Mesendoderm (in vitro differentiated cells): ENCODE measurements around the gene PPP6R3.
"Not testable (repeated sequence)": the region's sequence is repeated elsewhere in the genome, so short reads cannot be mapped to it uniquely, and the experiment has no call there.

ENCODE experiments used
- DNase-seq: peaks from one replicate; pipeline ENCODE4 v3.0.0; 2013
- H2AK5ac ChIP-seq: 2 replicates; pipeline ENCODE4 v1.6.1; 2013; ENCODE audit warnings: low read length, inconsistent platforms
- H2BK120ac ChIP-seq: 2 replicates; pipeline ENCODE4 v1.6.1; 2013; ENCODE audit warnings: low read depth, mild to moderate bottlenecking, low read length, moderate library complexity, mixed read lengths
- H2BK15ac ChIP-seq: replicated peaks from 2 replicates; pipeline ENCODE4 v1.6.1; 2013; ENCODE audit warnings: low read depth, mild to moderate bottlenecking, moderate library complexity
- H2BK5ac ChIP-seq: 2 replicates; pipeline ENCODE4 v1.6.1; 2013; ENCODE audit warnings: low read length, inconsistent platforms
- H3K18ac ChIP-seq: 2 replicates; pipeline ENCODE4 v1.6.1; 2013; ENCODE audit warnings: mild to moderate bottlenecking, low read length, mixed read lengths
- H3K23ac ChIP-seq: one replicate; pipeline ENCODE4 v1.6.1; 2013; ENCODE audit warnings: low read length
- H3K27ac ChIP-seq: 2 replicates; pipeline ENCODE4 v1.5.1; 2013; ENCODE audit warnings: low read depth, mild to moderate bottlenecking, inconsistent platforms, low read length, moderate library complexity
- H3K27me3 ChIP-seq: 2 replicates; pipeline ENCODE4 v1.6.1; 2013; ENCODE audit warnings: low read length, control low read depth, mild to moderate bottlenecking, inconsistent platforms; ENCODE audit not compliant: insufficient read depth, poor library complexity
- H3K36me3 ChIP-seq: 2 replicates; pipeline ENCODE4 v1.6.1; 2013; ENCODE audit warnings: low read length, inconsistent platforms; ENCODE audit not compliant: control insufficient read depth, insufficient read depth
- H3K4ac ChIP-seq: one replicate; pipeline ENCODE4 v1.6.1; 2013; ENCODE audit warnings: low read depth, mild to moderate bottlenecking, low read length, moderate library complexity
- H3K4me1 ChIP-seq: 2 replicates; pipeline ENCODE4 v1.6.1; 2013; ENCODE audit warnings: low read depth, low read length, inconsistent platforms; ENCODE audit not compliant: control insufficient read depth
- H3K4me2 ChIP-seq: 2 replicates; pipeline ENCODE4 v1.6.1; 2013; ENCODE audit warnings: low read length
- H3K4me3 ChIP-seq: 2 replicates; pipeline ENCODE4 v1.5.1; 2013; ENCODE audit warnings: mild to moderate bottlenecking, low read length
- H3K56ac ChIP-seq: one replicate; pipeline ENCODE4 v1.6.1; 2013; ENCODE audit warnings: low read length
- H3K79me1 ChIP-seq: 2 replicates; pipeline ENCODE4 v1.6.1; 2013; ENCODE audit warnings: low read length, inconsistent platforms
- H3K79me2 ChIP-seq: 2 replicates; pipeline ENCODE4 v1.6.1; 2013; ENCODE audit warnings: mild to moderate bottlenecking, low read length; ENCODE audit not compliant: control insufficient read depth, insufficient read depth
- H3K9ac ChIP-seq: 2 replicates; pipeline ENCODE4 v1.6.1; 2013; ENCODE audit warnings: low read length, inconsistent platforms
- H4K5ac ChIP-seq: one replicate; pipeline ENCODE4 v1.6.1; 2013; ENCODE audit warnings: low read length
- H4K8ac ChIP-seq: one replicate; pipeline ENCODE4 v1.6.1; 2013; ENCODE audit warnings: low read depth, mild to moderate bottlenecking, control low read depth, low read length, moderate library complexity
- WGBS: extraction: QIAGEN DNeasy Blood & Tissue Kit; methylation state at CpG from one replicate; pipeline ENCODE4 v1.1.7; 2013; ENCODE audit warnings: low lambda C conversion rate, missing lambda C conversion rate; ENCODE audit not compliant: insufficient coverage; ENCODE audit errors: extremely low coverage; 5-methylcytosine and 5-hydroxymethylcytosine counted together

Gene PPP6R3

DNA sequence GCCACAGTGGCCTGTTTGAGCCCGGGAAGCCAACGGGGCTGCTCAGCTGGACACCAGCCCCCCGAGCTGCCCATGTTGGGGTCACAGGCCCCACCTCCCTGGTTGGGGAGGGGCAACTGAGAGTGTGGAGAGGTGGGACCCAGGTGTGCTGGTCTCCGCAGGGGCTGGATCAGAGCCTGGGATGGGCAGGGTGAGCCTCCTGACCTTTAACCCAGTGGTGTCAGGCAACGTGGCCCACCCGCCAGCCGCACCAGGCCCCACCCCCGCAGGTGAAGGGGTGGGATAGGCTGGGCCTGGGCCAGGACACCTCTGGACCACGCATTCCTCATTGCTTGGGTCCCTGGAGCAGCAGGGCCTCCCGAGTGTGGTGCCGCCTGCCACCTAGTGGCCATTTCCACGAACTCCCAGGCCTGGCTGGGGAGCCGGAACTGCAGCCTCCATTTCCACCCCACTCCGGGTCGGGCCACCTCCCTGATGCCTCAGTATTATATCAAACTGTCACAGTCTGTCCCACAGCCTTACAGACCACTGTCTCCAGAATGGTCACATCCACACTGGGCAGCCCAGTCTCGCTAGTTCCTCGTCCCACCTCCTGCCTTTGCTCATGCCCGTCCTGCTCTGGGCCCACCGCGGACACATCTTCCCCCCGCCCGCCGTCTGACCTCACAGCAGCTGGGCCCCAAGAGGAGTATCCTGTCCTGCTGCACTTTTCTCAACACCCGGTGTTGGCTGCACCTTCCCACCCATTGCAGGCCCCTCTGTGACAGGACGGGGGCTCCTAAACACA lies 13.3 kb upstream of the PPP6R3 start:
- Histone ChIP-seq H2BK15ac (no peak overlapping the region), H3K36me3 (no peaks in the 10 kb centered on the region), H3K4ac (no peak overlapping the region), H3K27ac (no peak overlapping the region), H3K4me1 (no peaks in the 10 kb centered on the region), H2BK5ac (no peak overlapping the region), H3K18ac (no peak overlapping the region), H4K8ac (no peak overlapping the region), H2BK120ac (no peak overlapping the region), H3K79me2 (no peaks in the 10 kb centered on the region), H3K27me3 (no peaks in the 10 kb centered on the region), H3K23ac (no peak overlapping the region), H3K4me3 (no peak overlapping the region), H3K9ac (no peak overlapping the region), H4K5ac (no peak overlapping the region), H3K4me2 (no peak overlapping the region), H2AK5ac (no peak overlapping the region), H3K79me1 (no peaks in the 10 kb centered on the region), H3K56ac (no peak overlapping the region)
- WGBS: no CpG with 5 or more reads among the region's 25 CpGs
- peak; percentile 87 for DNase-seq

DNA sequence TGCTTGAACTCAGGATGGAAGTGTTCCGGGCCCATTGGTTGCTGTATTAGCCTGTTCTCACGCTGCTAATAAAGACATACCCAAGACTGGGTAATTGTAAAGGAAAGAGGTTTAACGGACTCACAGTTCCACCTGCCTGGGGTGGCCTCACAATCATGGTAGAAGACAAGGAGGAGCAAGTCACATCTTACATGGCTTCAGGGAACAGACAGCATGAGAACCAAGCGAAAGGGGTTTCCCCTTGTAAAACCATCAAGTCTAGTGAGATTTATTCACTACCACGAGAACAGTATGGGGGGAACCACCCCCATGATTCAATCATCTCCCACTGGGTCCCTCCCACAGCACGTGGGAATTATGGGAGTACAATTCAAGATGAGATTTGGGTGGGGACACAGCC lies 12.6 kb upstream of the PPP6R3 start:
- not testable (repeated sequence) for H3K4me3 ChIP-seq, H2BK15ac ChIP-seq, H3K79me2 ChIP-seq, H3K23ac ChIP-seq, H3K4ac ChIP-seq, H3K79me1 ChIP-seq, H3K9ac ChIP-seq, H3K27ac ChIP-seq, H4K8ac ChIP-seq, H2AK5ac ChIP-seq, DNase-seq, H2BK5ac ChIP-seq, H4K5ac ChIP-seq, H3K18ac ChIP-seq, H3K36me3 ChIP-seq, H3K4me2 ChIP-seq, H2BK120ac ChIP-seq, H3K56ac ChIP-seq, H3K4me1 ChIP-seq, H3K27me3 ChIP-seq
- WGBS: no CpG with 5 or more reads among the region's 6 CpGs

- DNase-seq: no peak
- no peaks in the 10 kb centered on the region for H3K27me3 ChIP-seq
- no peak overlapping the region for H3K9ac ChIP-seq
- no CpG with 5 or more reads among the region's 25 CpGs for WGBS
- no peak overlapping the region for H3K18ac ChIP-seq
- H2BK15ac ChIP-seq: no peak overlapping the region
- H3K4me3 ChIP-seq: no peak overlapping the region
- no peak overlapping the region for H3K27ac ChIP-seq
- H2BK120ac ChIP-seq: no peak overlapping the region
- H4K5ac ChIP-seq: no peak overlapping the region
- no peak overlapping the region for H2AK5ac ChIP-seq
- no peak overlapping the region for H3K23ac ChIP-seq
- no peak overlapping the region for H4K8ac ChIP-seq
- no peaks in the 10 kb centered on the region for H3K36me3 ChIP-seq
- H3K4me1 ChIP-seq: no peaks in the 10 kb centered on the region
- H3K79me1 ChIP-seq: no peaks in the 10 kb centered on the region
- no peak overlapping the region for H3K4me2 ChIP-seq
- H2BK5ac ChIP-seq: no peak overlapping the region
- H3K56ac ChIP-seq: no peak overlapping the region
- H3K4ac ChIP-seq: no peak overlapping the region
- no peaks in the 10 kb centered on the region for H3K79me2 ChIP-seq
Measured at GRCh38 chr11:68448604-68449011, 11.9 kb upstream of the PPP6R3 start.

DNA sequence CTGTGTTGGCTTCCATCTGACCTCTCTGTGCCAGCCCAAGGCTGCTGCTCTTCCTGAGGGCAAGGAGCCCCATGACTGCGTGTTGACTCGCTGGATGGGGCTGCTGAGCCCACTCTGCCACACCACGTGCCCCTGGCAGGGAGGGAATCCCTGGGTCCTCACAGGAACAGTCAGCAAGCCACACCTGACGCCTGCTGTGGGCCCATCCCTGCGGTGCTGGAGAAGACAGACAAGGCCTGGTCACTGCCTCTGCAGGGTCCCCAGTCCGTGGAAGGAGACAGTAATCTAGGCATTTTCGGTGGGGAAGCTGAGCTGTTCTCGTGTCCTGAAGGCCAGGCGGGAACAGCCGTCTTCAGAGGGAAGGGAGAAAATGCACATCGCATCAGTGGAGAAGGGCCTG lies 10.6 kb upstream of the PPP6R3 start:
- Histone ChIP-seq H3K4ac (no peak overlapping the region), H3K4me1 (peaks cover 4% of the 10 kb centered on the region), H3K36me3 (no peaks in the 10 kb centered on the region), H3K23ac (no peak overlapping the region), H3K79me1 (no peaks in the 10 kb centered on the region), H3K27me3 (no peaks in the 10 kb centered on the region), H4K8ac (no peak overlapping the region), H3K18ac (no peak overlapping the region), H3K79me2 (no peaks in the 10 kb centered on the region), H3K4me2 (no peak overlapping the region), H3K27ac (no peak overlapping the region), H3K9ac (no peak overlapping the region), H2AK5ac (no peak overlapping the region), H2BK5ac (no peak overlapping the region), H2BK120ac (no peak overlapping the region), H3K56ac (no peak overlapping the region), H3K4me3 (no peak overlapping the region), H2BK15ac (no peak overlapping the region), H4K5ac (no peak overlapping the region)
- no CpG with 5 or more reads among the region's 11 CpGs for WGBS
- DNase-seq: no peak

GRCh38 chr11:68450711-68451110 lies 9.8 kb upstream of the PPP6R3 start:
- no peak overlapping the region for H3K56ac ChIP-seq
- no peaks in the 10 kb centered on the region for H3K79me1 ChIP-seq
- no peak overlapping the region for H4K8ac ChIP-seq
- H3K36me3 ChIP-seq: no peaks in the 10 kb centered on the region
- no peak overlapping the region for H4K5ac ChIP-seq
- no peak overlapping the region for H3K4me2 ChIP-seq
- no peak overlapping the region for H3K4me3 ChIP-seq
- H2AK5ac ChIP-seq: no peak overlapping the region
- no peak overlapping the region for H3K4ac ChIP-seq
- H2BK15ac ChIP-seq: no peak overlapping the region
- no peak for DNase-seq
- H3K79me2 ChIP-seq: no peaks in the 10 kb centered on the region
- peaks cover 9% of the 10 kb centered on the region for H3K4me1 ChIP-seq
- no peak overlapping the region for H2BK120ac ChIP-seq
- no peak overlapping the region for H3K9ac ChIP-seq
- no peak overlapping the region for H3K18ac ChIP-seq
- no peaks in the 10 kb centered on the region for H3K27me3 ChIP-seq
- H2BK5ac ChIP-seq: no peak overlapping the region
- no peak overlapping the region for H3K27ac ChIP-seq
- no peak overlapping the region for H3K23ac ChIP-seq
- no CpG with 5 or more reads among the region's 8 CpGs for WGBS

- no peak overlapping the region for H4K8ac ChIP-seq
- no peak overlapping the region for H3K4me3 ChIP-seq
- no peak overlapping the region for H4K5ac ChIP-seq
- no peak overlapping the region for H3K27ac ChIP-seq
- H3K79me2 ChIP-seq: no peaks in the 10 kb centered on the region
- no peaks in the 10 kb centered on the region for H3K27me3 ChIP-seq
- no peaks in the 10 kb centered on the region for H3K36me3 ChIP-seq
- peaks cover 9% of the 10 kb centered on the region for H3K4me1 ChIP-seq
- no peak overlapping the region for H3K18ac ChIP-seq
- no peak overlapping the region for H3K9ac ChIP-seq
- no peak overlapping the region for H2BK5ac ChIP-seq
- WGBS: no CpG with 5 or more reads among the region's 8 CpGs
- no peak overlapping the region for H3K4ac ChIP-seq
- peak; percentile 82 for DNase-seq
- H3K56ac ChIP-seq: no peak overlapping the region
- H2BK120ac ChIP-seq: no peak overlapping the region
- H3K4me2 ChIP-seq: no peak overlapping the region
- H3K23ac ChIP-seq: no peak overlapping the region
- H2AK5ac ChIP-seq: no peak overlapping the region
- H2BK15ac ChIP-seq: no peak overlapping the region
- H3K79me1 ChIP-seq: no peaks in the 10 kb centered on the region
Measured at GRCh38 chr11:68454767-68455166, 5.8 kb upstream of the PPP6R3 start.
